HCT116 (cell line): ENCODE measurements around the gene SPG7. TPM values are rescaled to one million over a fixed set of nuclear protein-coding genes. Genes with fewer than 3 reads are reported as not detected.

Experiments
- ATAC-seq: fragments of 200-7000 bp; cut with Tn5 transposase; 2 replicates; pipeline ENCODE4 v1.9.1; 2020; ENCODE audit warnings: mild to moderate bottlenecking, moderate library complexity
- BruUV-seq: library from RNA; stranded (reverse); fragments of 400-500 nt; replicated peaks from 2 replicates; lab custom pipeline; 2021; lab: Mats Ljungman, UMichigan
- CTCF ChIA-PET: fragments of 300-600 bp; sonication (Branson Sonifier 250); formaldehyde crosslinking; loops from one replicate; lab custom pipeline; 2021; ENCODE audit warnings: antibody characterized with exemption; lab: Charles Lee
- POLR2A ChIA-PET: fragments of 300-600, 350-600 bp; sonication (Branson Sonifier 250); formaldehyde crosslinking; loops from one replicate; lab custom pipeline; 2021; ENCODE audit warnings: antibody characterized with exemption; lab: Charles Lee
- RAD21 ChIA-PET, 2 experiments: fragments of 300-600 bp; sonication (Branson Sonifier 250); formaldehyde crosslinking; loops; one replicate each; lab custom pipeline; 2023; ENCODE audit warnings: low total read pairs in 2 of 2; ENCODE audit not compliant: uncharacterized antibody in 2 of 2, unreplicated experiment in 2 of 2, low non-redundant PET in 1 of 2; lab: Charles Lee
- DNase-seq: peaks from one replicate; pipeline ENCODE4 v3.0.0-alpha.2; 2010; ENCODE audit warnings: low read depth, low spot score
- H2AFZ ChIP-seq: fragments of 200-600 bp; shearing (Covaris generic), sonication (generic); 2 replicates; pipeline ENCODE4 v1.6.1; 2017; ENCODE audit warnings: low read depth, mixed run types, mixed read lengths, antibody characterized with exemption, low read length; ENCODE audit not compliant: poor library complexity, severe bottlenecking
- H3K27ac ChIP-seq: 2 replicates; pipeline ENCODE4 v1.5.1; 2012; ENCODE audit warnings: low read depth, low read length
- H3K27me3 ChIP-seq: fragments of 200-600 bp; sonication (generic); 2 replicates; pipeline ENCODE4 v1.6.1; 2016; ENCODE audit warnings: mixed run types, low read length, mixed read lengths; ENCODE audit not compliant: insufficient read depth
- H3K36me3 ChIP-seq, 2 experiments: fragments of 200-500 bp in 1 of 2; fragments of 200-600 bp in 1 of 2; sonication (Bioruptor generic) in 1 of 2; sonication (generic) in 1 of 2; 2 replicates each; pipeline versions ENCODE4 v1.5.1 to v1.6.1; 2014 to 2016; ENCODE audit warnings: low read length in 2 of 2, inconsistent platforms in 1 of 2, mixed read lengths in 1 of 2, mixed run types in 1 of 2; ENCODE audit not compliant: insufficient read depth in 2 of 2, control insufficient read depth in 1 of 2
- H3K4me1 ChIP-seq, 2 experiments: fragments of 200-600 bp in 1 of 2; sonication (generic) in 1 of 2; 2 replicates each; pipeline versions ENCODE4 v1.5.1 to v1.6.1; 2012 to 2017; ENCODE audit warnings: low read length in 2 of 2, inconsistent platforms in 1 of 2, mild to moderate bottlenecking in 1 of 2, mixed read lengths in 1 of 2, mixed run types in 1 of 2, moderate library complexity in 1 of 2; ENCODE audit not compliant: insufficient read depth in 2 of 2, control insufficient read depth in 1 of 2
- H3K4me2 ChIP-seq: fragments of 200-600 bp; sonication (generic); 2 replicates; pipeline ENCODE4 v1.6.1; 2017; ENCODE audit warnings: mixed run types, low read length, mixed read lengths
- H3K4me3 ChIP-seq, 2 experiments: fragments of 200-600 bp in 1 of 2; sonication (generic) in 1 of 2; replicated peaks in 1 of 2; 2 replicates each; pipeline ENCODE4 v1.5.1; 2011 to 2016; ENCODE audit warnings: low read length in 2 of 2, control low read depth in 1 of 2, low read depth in 1 of 2, mild to moderate bottlenecking in 1 of 2, mixed read lengths in 1 of 2, mixed run types in 1 of 2
- H3K79me2 ChIP-seq: fragments of 200-600 bp; sonication (generic); 2 replicates; pipeline ENCODE4 v1.6.1; 2017; ENCODE audit warnings: mild to moderate bottlenecking, mixed run types, low read length, moderate library complexity, mixed read lengths; ENCODE audit not compliant: insufficient read depth
- H3K9ac ChIP-seq: fragments of 200-600 bp; sonication (generic); 2 replicates; pipeline ENCODE4 v1.6.1; 2016; ENCODE audit warnings: low read length, mixed read lengths
- H3K9me2 ChIP-seq: fragments of 200-600 bp; sonication (generic), shearing (Covaris generic); 2 replicates; pipeline ENCODE4 v1.6.1; 2017; ENCODE audit warnings: mixed run types, mild to moderate bottlenecking, moderate library complexity; ENCODE audit not compliant: insufficient read depth
- H3K9me3 ChIP-seq, 2 experiments: fragments of 200-500 bp in 1 of 2; fragments of 200-600 bp in 1 of 2; sonication (Bioruptor generic) in 1 of 2; sonication (generic) in 1 of 2; 2 replicates each; pipeline ENCODE4 v1.6.1; 2014 to 2017; ENCODE audit warnings: low read length in 2 of 2, mixed read lengths in 2 of 2, inconsistent platforms in 1 of 2, low read depth in 1 of 2, mild to moderate bottlenecking in 1 of 2, mixed run types in 1 of 2, moderate library complexity in 1 of 2; ENCODE audit not compliant: control insufficient read depth in 1 of 2, insufficient read depth in 1 of 2
- H4K20me1 ChIP-seq: fragments of 200-600 bp; sonication (generic), shearing (Covaris generic); 2 replicates; pipeline ENCODE4 v1.6.1; 2017; ENCODE audit warnings: mixed run types, mild to moderate bottlenecking, moderate library complexity; ENCODE audit not compliant: insufficient read depth
- CBX3 ChIP-seq: IDR thresholded peaks from 2 replicates; pipeline ENCODE4 v1.6.1; 2012; ENCODE audit warnings: low read depth
- ELF1 ChIP-seq: IDR thresholded peaks from 2 replicates; pipeline ENCODE4 v1.6.1; 2012; ENCODE audit warnings: low read depth, borderline replicate concordance
- EZH2phosphoT487 ChIP-seq: fragments of 200-600 bp; IDR thresholded peaks from 2 replicates; pipeline ENCODE4 v1.6.1; 2018; ENCODE audit warnings: antibody characterized with exemption, borderline replicate concordance
- JUND ChIP-seq: IDR thresholded peaks from 2 replicates; pipeline ENCODE4 v1.6.1; 2012
- POLR2AphosphoS5 ChIP-seq: IDR thresholded peaks from 2 replicates; pipeline ENCODE4 v1.6.1; 2011; ENCODE audit warnings: mild to moderate bottlenecking, low read depth, low read length, moderate library complexity
- SRF ChIP-seq: IDR thresholded peaks from 2 replicates; pipeline ENCODE4 v1.6.1; 2012; ENCODE audit warnings: low read depth
- TCF7L2 ChIP-seq: IDR thresholded peaks from 2 replicates; pipeline ENCODE4 v1.7.0; 2011; ENCODE audit warnings: borderline replicate concordance, inconsistent platforms; ENCODE audit not compliant: insufficient read depth, insufficient read length; ENCODE audit errors: extremely low read depth
- ZFX ChIP-seq: fragments of 450-650 bp; IDR thresholded peaks from 2 replicates; pipeline ENCODE4 v1.6.1; 2017
- ZNF274 ChIP-seq: fragments of 200-500 bp; sonication (Bioruptor generic); IDR thresholded peaks from 2 replicates; pipeline ENCODE4 v1.6.1; 2014; ENCODE audit warnings: mild to moderate bottlenecking, low read depth, low read length, inconsistent platforms
- intact Hi-C: fragments of 100-400 bp; cut with micrococcal nuclease; formaldehyde crosslinking; loops from 2 replicates; pipeline ENCODE4 v1.10.0; 2022
- total RNA-seq: library from RNA; stranded (reverse); gene quantifications from one replicate; pipeline ENCODE4 v1.2.1, GENCODE V29; 2021; ENCODE audit not compliant: unreplicated experiment
- TF ChIP-seq, protein P1 (sequence below), 3 experiments: fragments of 200-600 bp in 1 of 3; sonication (generic) in 1 of 3; IDR thresholded peaks in 2 of 3; conservative IDR thresholded peaks in 1 of 3; 2 replicates each; pipeline ENCODE4 v1.5.1; 2012 to 2017; ENCODE audit warnings: low read depth in 2 of 3, low read length in 2 of 3, antibody characterized with exemption in 1 of 3, borderline replicate concordance in 1 of 3, control low read depth in 1 of 3, mild to moderate bottlenecking in 1 of 3, mixed read lengths in 1 of 3, mixed run types in 1 of 3, moderate library complexity in 1 of 3; ENCODE audit not compliant: insufficient read depth in 1 of 3
- TF ChIP-seq, protein P2 (sequence below): IDR thresholded peaks from 2 replicates; pipeline ENCODE4 v1.6.1; 2012
- TF ChIP-seq, protein P3 (sequence below): IDR thresholded peaks from 2 replicates; pipeline ENCODE4 v1.6.1; 2012; ENCODE audit warnings: low read depth

SPG7 gene
- total RNA-seq, 1 experiment from 2014 or later: 116 TPM

DNA sequence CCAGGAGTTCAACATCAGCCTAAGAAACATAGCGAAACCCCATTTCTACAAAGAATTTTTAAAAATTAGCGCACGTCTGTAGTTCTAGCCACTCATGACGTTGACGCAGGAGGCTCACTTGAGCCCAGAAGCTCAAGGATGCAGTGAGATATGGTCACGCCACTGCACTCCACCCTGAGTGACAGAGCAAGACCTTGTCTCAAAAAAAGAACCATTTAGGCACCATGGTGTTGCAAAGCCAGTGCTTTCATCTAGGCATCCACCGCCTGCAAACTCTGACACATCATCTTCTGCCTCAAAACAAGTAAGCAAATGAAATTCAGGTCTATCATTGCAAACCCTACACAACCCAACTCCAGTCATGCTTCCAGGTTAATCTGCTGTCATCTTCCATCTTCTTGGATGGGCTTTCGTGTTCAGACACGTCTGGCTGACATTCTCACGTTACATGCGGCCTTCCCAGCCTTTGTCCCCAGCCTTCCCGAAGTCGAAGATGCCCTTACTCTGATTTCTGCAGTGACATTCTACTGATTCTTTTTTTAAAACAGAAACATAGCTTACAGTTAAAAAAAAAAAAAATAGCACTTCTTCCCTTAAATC, 26.7 kb upstream of the SPG7 start:
- H3K9me2 ChIP-seq: no peaks in the 10 kb centered on the region
- TF ChIP-seq, protein P1, sequence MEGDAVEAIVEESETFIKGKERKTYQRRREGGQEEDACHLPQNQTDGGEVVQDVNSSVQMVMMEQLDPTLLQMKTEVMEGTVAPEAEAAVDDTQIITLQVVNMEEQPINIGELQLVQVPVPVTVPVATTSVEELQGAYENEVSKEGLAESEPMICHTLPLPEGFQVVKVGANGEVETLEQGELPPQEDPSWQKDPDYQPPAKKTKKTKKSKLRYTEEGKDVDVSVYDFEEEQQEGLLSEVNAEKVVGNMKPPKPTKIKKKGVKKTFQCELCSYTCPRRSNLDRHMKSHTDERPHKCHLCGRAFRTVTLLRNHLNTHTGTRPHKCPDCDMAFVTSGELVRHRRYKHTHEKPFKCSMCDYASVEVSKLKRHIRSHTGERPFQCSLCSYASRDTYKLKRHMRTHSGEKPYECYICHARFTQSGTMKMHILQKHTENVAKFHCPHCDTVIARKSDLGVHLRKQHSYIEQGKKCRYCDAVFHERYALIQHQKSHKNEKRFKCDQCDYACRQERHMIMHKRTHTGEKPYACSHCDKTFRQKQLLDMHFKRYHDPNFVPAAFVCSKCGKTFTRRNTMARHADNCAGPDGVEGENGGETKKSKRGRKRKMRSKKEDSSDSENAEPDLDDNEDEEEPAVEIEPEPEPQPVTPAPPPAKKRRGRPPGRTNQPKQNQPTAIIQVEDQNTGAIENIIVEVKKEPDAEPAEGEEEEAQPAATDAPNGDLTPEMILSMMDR (IDR thresholded peaks at IDR 0.05 in 2 of 3, conservative IDR thresholded peaks at IDR 0.05 in 1 of 3; ENCODE audit: borderline replicate concordance in 1 of 3, insufficient read depth in 1 of 3, low read depth in 2 of 3, low read length in 2 of 3): no peak
- TF ChIP-seq SRF (no peak), TCF7L2 (no peak)
- intact Hi-C loops: no loop called here
- ATAC-seq: no peak
- no peak overlapping the region for H3K4me3 ChIP-seq
- H3K9ac ChIP-seq: no peak overlapping the region
- H3K79me2 ChIP-seq: peaks cover 100% of the 10 kb centered on the region
- no peak overlapping the region for H3K27ac ChIP-seq
- RAD21 ChIA-PET: no interaction called here
- CTCF ChIA-PET: no interaction called here
- H4K20me1 ChIP-seq: peaks cover 71% of the 10 kb centered on the region
- H2AFZ ChIP-seq: no peak overlapping the region
- DNase-seq: no peak
- no TSS peak for BruUV-seq
- H3K4me2 ChIP-seq: no peak overlapping the region
- no peaks in the 10 kb centered on the region for H3K9me3 ChIP-seq
- no peaks in the 10 kb centered on the region for H3K27me3 ChIP-seq
- POLR2A ChIA-PET: no interaction called here
- H3K36me3 ChIP-seq: peaks cover 0 to 4% of the 10 kb centered on the region in 2 experiments; a peak in 1 of 4 replicates
- peaks cover 20 to 57% of the 10 kb centered on the region in 2 experiments for H3K4me1 ChIP-seq

DNA sequence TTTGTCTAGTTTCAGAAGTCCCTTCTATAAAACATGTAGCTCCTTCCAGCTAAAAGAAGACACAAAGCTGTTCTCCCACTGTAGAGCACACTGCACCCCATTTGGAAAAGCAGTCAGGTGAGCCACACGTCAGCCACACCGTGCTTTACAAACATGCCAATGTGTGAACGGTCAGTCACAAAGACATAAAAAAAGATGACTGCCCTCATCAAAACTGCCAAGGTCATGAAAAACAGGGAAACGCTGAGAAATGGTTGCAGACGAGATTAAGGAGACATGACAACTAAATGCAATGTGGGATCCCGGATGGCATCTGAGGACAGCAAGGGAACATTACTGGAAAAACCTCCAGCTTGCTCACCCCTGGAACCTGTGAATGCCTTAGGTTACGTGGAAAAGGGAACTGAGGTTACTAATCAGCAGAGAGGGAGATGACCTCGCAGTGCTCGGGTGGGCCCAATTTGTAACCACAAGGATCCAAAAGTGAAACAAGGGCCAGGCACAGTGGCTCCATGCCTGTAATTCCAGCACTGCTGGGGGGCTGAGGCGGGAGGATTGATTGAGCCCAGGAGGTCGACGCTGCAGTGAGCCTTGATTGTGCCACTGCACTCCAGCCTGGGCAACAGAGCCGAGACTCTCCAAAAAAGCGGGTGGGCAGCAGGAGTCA, 25.9 kb upstream of the SPG7 start:
- intact Hi-C loops: no loop called here
- CTCF ChIA-PET: no interaction called here
- RAD21 ChIA-PET: no interaction called here
- no peaks in the 10 kb centered on the region for H3K9me3 ChIP-seq
- H4K20me1 ChIP-seq: peaks cover 71% of the 10 kb centered on the region
- H3K4me3 ChIP-seq: no peak overlapping the region
- peaks cover 16 to 50% of the 10 kb centered on the region in 2 experiments for H3K4me1 ChIP-seq
- POLR2A ChIA-PET: no interaction called here
- peaks cover 0 to 4% of the 10 kb centered on the region in 2 experiments; a peak in 1 of 4 replicates for H3K36me3 ChIP-seq
- no peak overlapping the region for H3K4me2 ChIP-seq
- no peaks in the 10 kb centered on the region for H3K9me2 ChIP-seq
- ATAC-seq (no peak), DNase-seq (no peak)
- no peaks in the 10 kb centered on the region for H3K27me3 ChIP-seq
- no peak overlapping the region for H3K27ac ChIP-seq
- H2AFZ ChIP-seq: no peak overlapping the region
- no peak overlapping the region for H3K9ac ChIP-seq
- H3K79me2 ChIP-seq: peaks cover 100% of the 10 kb centered on the region
- no TSS peak for BruUV-seq
- TF ChIP-seq ZFX (no peak), ELF1 (no peak), JUND (no peak), EZH2phosphoT487 (no peak), POLR2AphosphoS5 (no peak; the same call in 1 of the 2 replicates), SRF (no peak), ZNF274 (no peak), CBX3 (no peak), TCF7L2 (no peak)
- TF ChIP-seq, protein P2, sequence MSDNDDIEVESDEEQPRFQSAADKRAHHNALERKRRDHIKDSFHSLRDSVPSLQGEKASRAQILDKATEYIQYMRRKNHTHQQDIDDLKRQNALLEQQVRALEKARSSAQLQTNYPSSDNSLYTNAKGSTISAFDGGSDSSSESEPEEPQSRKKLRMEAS: no peak
- TF ChIP-seq, protein P3, sequence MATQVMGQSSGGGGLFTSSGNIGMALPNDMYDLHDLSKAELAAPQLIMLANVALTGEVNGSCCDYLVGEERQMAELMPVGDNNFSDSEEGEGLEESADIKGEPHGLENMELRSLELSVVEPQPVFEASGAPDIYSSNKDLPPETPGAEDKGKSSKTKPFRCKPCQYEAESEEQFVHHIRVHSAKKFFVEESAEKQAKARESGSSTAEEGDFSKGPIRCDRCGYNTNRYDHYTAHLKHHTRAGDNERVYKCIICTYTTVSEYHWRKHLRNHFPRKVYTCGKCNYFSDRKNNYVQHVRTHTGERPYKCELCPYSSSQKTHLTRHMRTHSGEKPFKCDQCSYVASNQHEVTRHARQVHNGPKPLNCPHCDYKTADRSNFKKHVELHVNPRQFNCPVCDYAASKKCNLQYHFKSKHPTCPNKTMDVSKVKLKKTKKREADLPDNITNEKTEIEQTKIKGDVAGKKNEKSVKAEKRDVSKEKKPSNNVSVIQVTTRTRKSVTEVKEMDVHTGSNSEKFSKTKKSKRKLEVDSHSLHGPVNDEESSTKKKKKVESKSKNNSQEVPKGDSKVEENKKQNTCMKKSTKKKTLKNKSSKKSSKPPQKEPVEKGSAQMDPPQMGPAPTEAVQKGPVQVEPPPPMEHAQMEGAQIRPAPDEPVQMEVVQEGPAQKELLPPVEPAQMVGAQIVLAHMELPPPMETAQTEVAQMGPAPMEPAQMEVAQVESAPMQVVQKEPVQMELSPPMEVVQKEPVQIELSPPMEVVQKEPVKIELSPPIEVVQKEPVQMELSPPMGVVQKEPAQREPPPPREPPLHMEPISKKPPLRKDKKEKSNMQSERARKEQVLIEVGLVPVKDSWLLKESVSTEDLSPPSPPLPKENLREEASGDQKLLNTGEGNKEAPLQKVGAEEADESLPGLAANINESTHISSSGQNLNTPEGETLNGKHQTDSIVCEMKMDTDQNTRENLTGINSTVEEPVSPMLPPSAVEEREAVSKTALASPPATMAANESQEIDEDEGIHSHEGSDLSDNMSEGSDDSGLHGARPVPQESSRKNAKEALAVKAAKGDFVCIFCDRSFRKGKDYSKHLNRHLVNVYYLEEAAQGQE: no peak
